ENCODE results near the gene DEXI.

DNA sequence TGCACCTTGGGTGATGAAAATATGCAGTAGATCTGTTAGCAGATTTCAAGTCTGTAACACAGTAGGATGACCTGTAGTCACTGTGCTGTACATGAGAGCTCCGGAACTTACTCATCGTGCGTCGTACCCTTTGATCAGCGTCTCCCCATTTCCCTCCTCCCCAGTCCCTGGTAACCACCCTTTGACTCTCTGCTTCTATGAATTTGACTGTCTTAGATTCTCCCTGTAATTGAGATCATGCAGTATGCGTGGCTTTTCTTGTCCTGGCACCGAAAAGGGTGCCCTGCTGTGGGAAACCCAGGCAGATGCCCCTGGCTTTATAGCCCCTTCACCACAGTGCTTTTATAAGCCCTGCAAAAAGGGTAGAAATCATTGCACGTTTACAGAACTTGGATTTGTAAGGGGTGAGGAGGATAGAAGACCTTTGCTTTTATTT, 22.6 kb upstream of the DEXI start:
- TF ChIP-seq FOXK2 (IDR thresholded peaks at IDR 0.05), result no peak
- no peak for TF ChIP-seq FOXM1 (IDR thresholded peaks at IDR 0.05; ENCODE audit: borderline replicate concordance)
- TF ChIP-seq, protein P1, sequence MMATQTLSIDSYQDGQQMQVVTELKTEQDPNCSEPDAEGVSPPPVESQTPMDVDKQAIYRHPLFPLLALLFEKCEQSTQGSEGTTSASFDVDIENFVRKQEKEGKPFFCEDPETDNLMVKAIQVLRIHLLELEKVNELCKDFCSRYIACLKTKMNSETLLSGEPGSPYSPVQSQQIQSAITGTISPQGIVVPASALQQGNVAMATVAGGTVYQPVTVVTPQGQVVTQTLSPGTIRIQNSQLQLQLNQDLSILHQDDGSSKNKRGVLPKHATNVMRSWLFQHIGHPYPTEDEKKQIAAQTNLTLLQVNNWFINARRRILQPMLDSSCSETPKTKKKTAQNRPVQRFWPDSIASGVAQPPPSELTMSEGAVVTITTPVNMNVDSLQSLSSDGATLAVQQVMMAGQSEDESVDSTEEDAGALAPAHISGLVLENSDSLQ (IDR thresholded peaks at IDR 0.05), result no peak
- TF ChIP-seq TARDBP (IDR thresholded peaks at IDR 0.05), result no peak
- no peak for TF ChIP-seq HDGF (IDR thresholded peaks at IDR 0.05; ENCODE audit: borderline replicate concordance)
